ENCODE results near the gene TDRD12. TPM values are rescaled to one million over a fixed set of nuclear protein-coding genes. Genes with fewer than 3 reads are reported as not detected.
A peak's percentile ranks its signal among the peaks of the same experiment; 100 is the strongest.

TDRD12 gene
- total and polyA plus RNA-seq, 2 of the 13 experiments (the other 11 are each of a cell fraction or from before 2014, with no cell fraction given): 0.03 to 0.40 TPM

- no peak for TF ChIP-seq ZNF646 (CRISPR knock-in tag; IDR thresholded peaks at IDR 0.05)
- TF ChIP-seq ARNTL (CRISPR knock-in tag; IDR thresholded peaks at IDR 0.05): no peak
- TF ChIP-seq NR2C2 (CRISPR knock-in tag; IDR thresholded peaks at IDR 0.05; ENCODE audit: borderline replicate concordance): peak; percentile 50; the same call in 1 of the 2 replicates
- TF ChIP-seq NFIC (IDR thresholded peaks at IDR 0.05; ENCODE audit: low read length): no peak
- TF ChIP-seq ZBTB14 (CRISPR knock-in tag; IDR thresholded peaks at IDR 0.05): no peak
- TF ChIP-seq PAXIP1 (CRISPR knock-in tag; conservative IDR thresholded peaks at IDR 0.05): peak; percentile 70
- no peak for TF ChIP-seq SRSF1 (optimal IDR thresholded peaks at IDR 0.05; ENCODE audit: low read depth, low read length)
- no peak for TF ChIP-seq ZNF256 (CRISPR knock-in tag; conservative IDR thresholded peaks at IDR 0.05)
- no peak for TF ChIP-seq ZNF180 (CRISPR knock-in tag; IDR thresholded peaks at IDR 0.05; ENCODE audit: borderline replicate concordance, low read depth)
- no peak for TF ChIP-seq MEIS2 (CRISPR knock-in tag; IDR thresholded peaks at IDR 0.05)
- no peak for TF ChIP-seq RFXANK (CRISPR knock-in tag; IDR thresholded peaks at IDR 0.05)
- TF ChIP-seq SRSF9 (IDR thresholded peaks at IDR 0.05; ENCODE audit: borderline replicate concordance, insufficient read depth, low read depth, low read length, poor library complexity, severe bottlenecking): no peak
- TF ChIP-seq LCORL (IDR thresholded peaks at IDR 0.05): no peak
- no peak; the same call in 1 of the 2 replicates for TF ChIP-seq LCORL (CRISPR knock-in tag; IDR thresholded peaks at IDR 0.05)
- no peak for TF ChIP-seq ZNF446 (CRISPR knock-in tag; IDR thresholded peaks at IDR 0.05)
- TF ChIP-seq ZNF747 (CRISPR knock-in tag; IDR thresholded peaks at IDR 0.05; ENCODE audit: borderline replicate concordance): no peak
Observed at GRCh38 chr19:32869369-32869965, 149.9 kb downstream of the TDRD12 start, which contains the start of gene SLC7A9 (continued).

Data from HepG2 (cell line).